PC-9 (cell line): ENCODE results near the gene ADM5. TPM values are rescaled to one million over a fixed set of nuclear protein-coding genes. Genes with fewer than 3 reads are reported as not detected.

Experiments used
- BruUV-seq: library from RNA; stranded (reverse); fragments of 400-500 nt; replicated peaks from 2 replicates; lab custom pipeline; 2021; lab: Mats Ljungman, UMichigan
- CTCF ChIA-PET: fragments of 300-600 bp; sonication (Branson Sonifier 250); formaldehyde crosslinking; loops from one replicate; lab custom pipeline; 2022; ENCODE audit warnings: antibody characterized with exemption; lab: Charles Lee
- POLR2A ChIA-PET: fragments of 300-600 bp; sonication (Branson Sonifier 250); formaldehyde crosslinking; loops from one replicate; lab custom pipeline; 2022; ENCODE audit warnings: antibody characterized with exemption; ENCODE audit not compliant: unreplicated experiment; lab: Charles Lee
- DNase-seq, 2 experiments: peaks; one replicate each; pipeline versions ENCODE4 v3.0.0 to v3.0.0-alpha.2; 2015 to 2022; ENCODE audit warnings: mixed read lengths in 1 of 2
- H2AFZ ChIP-seq: fragments of 200-600 bp; sonication (generic); 2 replicates; pipeline ENCODE4 v1.8.1; 2017; ENCODE audit warnings: antibody characterized with exemption
- H3F3A ChIP-seq: fragments of 200-600 bp; sonication (generic); 2 replicates; pipeline ENCODE4 v1.8.1; 2017; ENCODE audit warnings: antibody characterized with exemption, mild to moderate bottlenecking, low read depth; ENCODE audit not compliant: insufficient read depth
- H3K27ac ChIP-seq: fragments of 200-600 bp; sonication (generic); 2 replicates; pipeline ENCODE4 v1.6.1; 2016; ENCODE audit warnings: mixed run types
- H3K27me3 ChIP-seq: fragments of 200-600 bp; sonication (generic); 2 replicates; pipeline ENCODE4 v1.6.1; 2016; ENCODE audit warnings: low read depth, mixed run types; ENCODE audit not compliant: insufficient read depth
- H3K36me3 ChIP-seq: fragments of 200-600 bp; sonication (generic); 2 replicates; pipeline ENCODE4 v1.6.1; 2016; ENCODE audit warnings: low read depth, mixed run types
- H3K4me1 ChIP-seq: fragments of 200-600 bp; sonication (generic); replicated peaks from 2 replicates; pipeline ENCODE4 v1.6.1; 2016; ENCODE audit warnings: mixed run types; ENCODE audit not compliant: insufficient read depth
- H3K4me2 ChIP-seq: fragments of 200-600 bp; sonication (generic); 2 replicates; pipeline ENCODE4 v1.6.1; 2017; ENCODE audit warnings: mixed run types
- H3K4me3 ChIP-seq: fragments of 200-600 bp; sonication (generic); 2 replicates; pipeline ENCODE4 v1.6.1; 2016; ENCODE audit warnings: mixed run types
- H3K79me2 ChIP-seq: fragments of 200-600 bp; sonication (generic); 2 replicates; pipeline ENCODE4 v1.6.1; 2017; ENCODE audit warnings: low read depth, mixed run types
- H3K9me2 ChIP-seq: fragments of 200-600 bp; sonication (generic); 2 replicates; pipeline ENCODE4 v1.8.1; 2017; ENCODE audit warnings: mild to moderate bottlenecking; ENCODE audit not compliant: insufficient read depth
- H3K9me3 ChIP-seq: fragments of 200-600 bp; sonication (generic); 2 replicates; pipeline ENCODE4 v1.8.1; 2016; ENCODE audit warnings: low read depth; ENCODE audit not compliant: insufficient read depth
- H4K20me1 ChIP-seq: fragments of 200-600 bp; sonication (generic); 2 replicates; pipeline ENCODE4 v1.8.1; 2017; ENCODE audit not compliant: insufficient read depth
- EZH2 ChIP-seq: fragments of 200-600 bp; sonication (generic); IDR thresholded peaks from 2 replicates; pipeline ENCODE4 v1.8.0; 2017; ENCODE audit warnings: antibody characterized with exemption, low read depth
- intact Hi-C: fragments of 100-400 bp; cut with micrococcal nuclease; formaldehyde crosslinking; loops from one replicate; pipeline ENCODE4 v1.10.0; 2022; ENCODE audit not compliant: unreplicated experiment
- total RNA-seq: library from RNA; stranded (reverse); gene quantifications from 2 replicates; pipeline ENCODE4 v1.2.3, GENCODE V29; 2021
- TF ChIP-seq, protein P1 (sequence below): fragments of 200-600 bp; sonication (generic); conservative IDR thresholded peaks from 2 replicates; pipeline ENCODE4 v1.6.1; 2017; ENCODE audit warnings: mixed run types, antibody characterized with exemption, mild to moderate bottlenecking, moderate library complexity

Gene ADM5
- total RNA-seq, 1 experiment from 2014 or later = 14.2 TPM

DNA sequence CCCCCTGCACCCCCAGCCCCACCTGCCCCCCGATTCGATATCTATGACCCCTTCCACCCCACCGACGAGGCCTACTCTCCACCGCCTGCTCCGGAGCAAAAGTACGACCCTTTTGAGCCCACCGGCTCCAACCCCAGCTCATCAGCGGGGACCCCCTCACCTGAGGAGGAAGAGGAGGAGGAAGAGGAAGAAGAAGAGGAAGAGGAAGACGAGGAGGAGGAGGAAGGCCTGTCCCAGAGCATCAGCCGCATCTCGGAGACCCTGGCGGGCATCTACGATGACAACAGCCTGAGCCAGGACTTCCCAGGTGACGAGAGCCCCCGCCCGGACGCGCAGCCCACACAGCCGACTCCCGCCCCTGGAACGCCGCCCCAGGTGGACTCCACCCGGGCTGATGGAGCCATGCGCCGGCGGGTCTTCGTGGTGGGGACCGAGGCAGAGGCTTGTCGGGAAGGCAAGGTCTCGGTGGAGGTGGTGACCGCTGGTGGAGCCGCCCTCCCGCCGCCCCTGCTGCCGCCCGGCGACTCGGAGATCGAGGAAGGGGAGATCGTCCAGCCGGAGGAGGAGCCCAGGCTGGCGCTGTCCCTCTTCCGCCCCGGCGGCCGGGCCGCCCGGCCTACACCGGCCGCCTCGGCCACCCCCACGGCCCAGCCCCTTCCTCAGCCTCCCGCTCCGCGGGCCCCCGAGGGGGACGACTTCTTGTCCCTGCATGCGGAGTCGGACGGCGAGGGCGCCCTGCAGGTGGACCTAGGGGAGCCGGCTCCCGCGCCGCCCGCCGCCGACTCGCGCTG, 38.2 kb upstream of the ADM5 start:
- Histone ChIP-seq H2AFZ (no peak overlapping the region), H3K27ac (no peak overlapping the region), H3K4me2 (no peak overlapping the region), H3F3A (peaks cover 30% of the 10 kb centered on the region; the same call in 1 of the 2 replicates), H3K79me2 (peaks cover 32% of the 10 kb centered on the region; the same call in 1 of the 2 replicates), H3K9me3 (no peaks in the 10 kb centered on the region), H4K20me1 (peaks cover 52% of the 10 kb centered on the region), H3K9me2 (no peaks in the 10 kb centered on the region), H3K4me1 (no peaks in the 10 kb centered on the region), H3K27me3 (no peaks in the 10 kb centered on the region), H3K4me3 (no peak overlapping the region), H3K36me3 (peaks cover 21% of the 10 kb centered on the region; the same call in 1 of the 2 replicates)
- ChIA-PET CTCF (no interaction called here), POLR2A (no interaction called here)
- intact Hi-C loops = no loop called here
- no TSS peak for BruUV-seq
- TF ChIP-seq, protein P1, sequence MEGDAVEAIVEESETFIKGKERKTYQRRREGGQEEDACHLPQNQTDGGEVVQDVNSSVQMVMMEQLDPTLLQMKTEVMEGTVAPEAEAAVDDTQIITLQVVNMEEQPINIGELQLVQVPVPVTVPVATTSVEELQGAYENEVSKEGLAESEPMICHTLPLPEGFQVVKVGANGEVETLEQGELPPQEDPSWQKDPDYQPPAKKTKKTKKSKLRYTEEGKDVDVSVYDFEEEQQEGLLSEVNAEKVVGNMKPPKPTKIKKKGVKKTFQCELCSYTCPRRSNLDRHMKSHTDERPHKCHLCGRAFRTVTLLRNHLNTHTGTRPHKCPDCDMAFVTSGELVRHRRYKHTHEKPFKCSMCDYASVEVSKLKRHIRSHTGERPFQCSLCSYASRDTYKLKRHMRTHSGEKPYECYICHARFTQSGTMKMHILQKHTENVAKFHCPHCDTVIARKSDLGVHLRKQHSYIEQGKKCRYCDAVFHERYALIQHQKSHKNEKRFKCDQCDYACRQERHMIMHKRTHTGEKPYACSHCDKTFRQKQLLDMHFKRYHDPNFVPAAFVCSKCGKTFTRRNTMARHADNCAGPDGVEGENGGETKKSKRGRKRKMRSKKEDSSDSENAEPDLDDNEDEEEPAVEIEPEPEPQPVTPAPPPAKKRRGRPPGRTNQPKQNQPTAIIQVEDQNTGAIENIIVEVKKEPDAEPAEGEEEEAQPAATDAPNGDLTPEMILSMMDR = no peak
- no peak for TF ChIP-seq EZH2
- no peak for DNase-seq

DNA sequence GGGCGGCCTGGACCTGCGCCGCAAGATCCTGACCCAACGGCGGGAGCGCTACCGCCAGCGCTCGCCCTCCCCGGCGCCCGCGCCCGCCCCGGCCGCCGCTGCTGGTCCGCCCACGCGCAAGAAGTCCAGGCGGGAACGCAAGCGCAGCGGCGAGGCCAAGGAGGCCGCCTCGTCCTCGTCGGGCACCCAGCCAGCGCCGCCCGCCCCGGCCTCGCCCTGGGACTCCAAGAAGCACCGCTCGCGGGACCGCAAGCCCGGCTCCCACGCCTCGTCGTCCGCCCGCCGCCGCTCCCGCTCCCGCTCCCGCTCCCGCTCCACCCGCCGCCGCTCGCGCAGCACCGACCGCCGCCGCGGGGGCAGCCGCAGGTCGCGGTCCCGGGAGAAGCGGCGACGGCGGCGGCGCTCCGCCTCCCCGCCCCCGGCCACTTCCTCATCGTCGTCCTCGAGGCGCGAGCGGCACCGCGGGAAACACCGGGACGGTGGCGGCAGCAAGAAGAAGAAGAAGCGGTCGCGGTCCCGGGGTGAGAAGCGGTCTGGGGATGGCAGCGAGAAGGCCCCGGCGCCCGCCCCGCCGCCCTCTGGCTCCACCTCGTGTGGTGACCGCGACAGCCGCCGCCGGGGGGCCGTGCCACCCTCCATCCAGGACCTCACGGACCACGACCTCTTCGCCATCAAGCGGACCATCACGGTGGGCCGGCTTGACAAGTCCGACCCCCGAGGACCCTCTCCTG, 37.4 kb upstream of the ADM5 start:
- no peak overlapping the region for H3K27ac ChIP-seq
- no peak overlapping the region for H2AFZ ChIP-seq
- no peak overlapping the region for H3K4me3 ChIP-seq
- peaks cover 49% of the 10 kb centered on the region for H4K20me1 ChIP-seq
- no peak for DNase-seq
- TF ChIP-seq, protein P1 = no peak
- no peak for TF ChIP-seq EZH2
- intact Hi-C loops = no loop called here
- no TSS peak for BruUV-seq
- no peaks in the 10 kb centered on the region for H3K27me3 ChIP-seq
- H3K4me1 ChIP-seq = no peaks in the 10 kb centered on the region
- POLR2A ChIA-PET = no interaction called here
- peaks cover 27% of the 10 kb centered on the region; the same call in 1 of the 2 replicates for H3K79me2 ChIP-seq
- H3F3A ChIP-seq = peaks cover 28% of the 10 kb centered on the region; the same call in 1 of the 2 replicates
- H3K36me3 ChIP-seq = peaks cover 21% of the 10 kb centered on the region; the same call in 1 of the 2 replicates
- no peaks in the 10 kb centered on the region for H3K9me3 ChIP-seq
- no peak overlapping the region for H3K4me2 ChIP-seq
- CTCF ChIA-PET = no interaction called here
- no peaks in the 10 kb centered on the region for H3K9me2 ChIP-seq

DNA sequence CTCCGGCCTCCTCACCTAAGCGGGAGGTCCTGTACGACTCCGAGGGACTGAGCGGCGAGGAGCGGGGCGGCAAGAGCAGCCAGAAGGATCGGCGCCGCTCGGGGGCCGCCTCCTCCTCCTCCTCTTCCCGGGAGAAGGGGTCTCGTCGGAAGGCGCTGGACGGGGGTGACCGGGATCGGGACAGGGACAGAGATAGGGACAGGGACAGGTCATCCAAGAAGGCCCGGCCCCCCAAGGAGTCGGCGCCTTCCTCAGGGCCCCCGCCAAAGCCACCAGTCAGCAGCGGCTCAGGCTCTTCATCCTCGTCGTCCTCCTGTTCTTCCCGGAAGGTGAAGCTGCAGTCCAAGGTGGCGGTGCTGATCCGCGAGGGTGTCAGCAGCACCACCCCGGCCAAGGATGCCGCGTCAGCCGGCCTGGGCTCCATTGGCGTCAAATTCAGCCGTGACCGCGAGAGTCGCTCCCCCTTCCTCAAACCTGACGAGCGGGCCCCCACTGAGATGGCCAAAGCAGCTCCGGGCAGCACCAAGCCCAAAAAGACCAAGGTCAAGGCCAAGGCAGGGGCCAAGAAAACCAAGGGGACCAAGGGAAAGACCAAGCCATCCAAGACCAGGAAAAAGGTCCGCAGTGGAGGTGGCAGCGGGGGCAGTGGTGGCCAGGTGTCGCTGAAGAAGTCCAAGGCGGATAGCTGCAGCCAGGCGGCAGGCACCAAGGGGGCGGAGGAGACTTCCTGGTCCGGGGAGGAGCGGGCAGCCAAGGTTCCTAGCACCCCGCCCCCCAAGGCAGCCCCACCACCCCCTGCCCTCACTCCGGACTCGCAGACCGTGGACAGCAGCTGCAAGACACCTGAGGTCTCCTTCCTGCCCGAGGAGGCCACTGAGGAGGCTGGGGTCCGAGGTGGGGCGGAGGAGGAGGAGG, 36.6 kb upstream of the ADM5 start:
- Histone ChIP-seq H3K27ac (no peak overlapping the region), H3K9me3 (no peaks in the 10 kb centered on the region), H3K36me3 (peaks cover 21% of the 10 kb centered on the region; the same call in 1 of the 2 replicates), H3K4me2 (no peak overlapping the region), H3K79me2 (peaks cover 18% of the 10 kb centered on the region; the same call in 1 of the 2 replicates), H3F3A (peaks cover 22% of the 10 kb centered on the region; the same call in 1 of the 2 replicates), H3K4me3 (no peak overlapping the region), H3K4me1 (no peaks in the 10 kb centered on the region), H3K9me2 (no peaks in the 10 kb centered on the region), H3K27me3 (no peaks in the 10 kb centered on the region), H4K20me1 (peaks cover 43% of the 10 kb centered on the region), H2AFZ (no peak overlapping the region)
- ChIA-PET CTCF (no interaction called here), POLR2A (no interaction called here)
- intact Hi-C loops = no loop called here
- no TSS peak for BruUV-seq
- TF ChIP-seq EZH2 = no peak
- TF ChIP-seq, protein P1 = no peak
- no peak for DNase-seq
